Activated naive CD8-positive, alpha-beta T cell treated with anti-CD3 and anti-CD28 coated beads, Interleukin-2, amount 10 ng/mL, durations not matched to agents 7 days and 5 days (primary cell): ENCODE results near the gene TMBIM6. TPM values are rescaled to one million over a fixed set of nuclear protein-coding genes. Genes with fewer than 3 reads are reported as not detected.

Source experiments
- ATAC-seq: fragments of 150-1000 bp; cut with Tn5 transposase; one replicate; pipeline ENCODE4 v1.10.0; 2021; ENCODE audit warnings: low read depth, moderate library complexity
- POLR2A ChIA-PET: fragments of 350-600 bp; sonication (Branson Sonifier 250); formaldehyde crosslinking; loops from one replicate; lab custom pipeline; 2021; ENCODE audit warnings: antibody characterized with exemption; lab: Charles Lee
- DNase-seq: peaks from one replicate; pipeline ENCODE4 v3.0.0; 2021
- H3K27ac Mint-ChIP-seq: one replicate; pipeline ENCODE4 v1.8.0; 2022; ENCODE audit warnings: mild to moderate bottlenecking, mixed read lengths
- H3K27me3 Mint-ChIP-seq: one replicate; pipeline ENCODE4 v1.8.0; 2022; ENCODE audit warnings: mild to moderate bottlenecking, moderate library complexity, mixed read lengths
- H3K36me3 Mint-ChIP-seq: one replicate; pipeline ENCODE4 v1.8.0; 2021; ENCODE audit warnings: mild to moderate bottlenecking, mixed read lengths
- H3K4me1 Mint-ChIP-seq: one replicate; pipeline ENCODE4 v1.8.0; 2021; ENCODE audit warnings: mixed read lengths
- H3K4me3 Mint-ChIP-seq: one replicate; pipeline ENCODE4 v1.8.0; 2022; ENCODE audit warnings: mild to moderate bottlenecking, moderate library complexity, mixed read lengths
- H3K9me3 Mint-ChIP-seq: one replicate; pipeline ENCODE4 v1.8.0; 2021; ENCODE audit warnings: mixed read lengths
- total RNA-seq, 2 experiments: library from RNA; stranded (reverse); gene quantifications; one replicate each; pipeline ENCODE4 v1.2.3, GENCODE V29; 2021

TMBIM6 gene
- total RNA-seq, result 100 to 1,000 TPM; 426 to 431 TPM

- no peaks in the 10 kb centered on the region for H3K9me3 Mint-ChIP-seq
- DNase-seq (peak; percentile 96), ATAC-seq (peak; percentile 93)
- peak within 1 kb of the TSS; percentile 96 for H3K27ac Mint-ChIP-seq
- peaks cover 17% of the 10 kb centered on the region for H3K36me3 Mint-ChIP-seq
- H3K4me1 Mint-ChIP-seq, result peaks cover 28% of the 10 kb centered on the region
- POLR2A ChIA-PET, result interaction anchor here (0.6 to 2.2 kb wide), 49 partner anchors 9 to 889 kb away, joined by 3 to 63 read pairs (median 4); partner anchors contain the start of genes BCDIN3D, CERS5, DDX23 and MCRS1
- H3K4me3 Mint-ChIP-seq, result peak within 1 kb of the TSS; percentile 88
- H3K27me3 Mint-ChIP-seq, result no peaks in the 10 kb centered on the region
Observed at GRCh38 chr12:49740930-49741881, at the start of gene TMBIM6. TSS of gene TMBIM6 (plus strand) at chr12:49741557. CDS start at chr12:49752494, 10,937 bp downstream.

- ATAC-seq, result no peak
- Mint-ChIP-seq H3K4me3 (no peak overlapping the region), H3K9me3 (no peaks in the 10 kb centered on the region), H3K27ac (no peak overlapping the region), H3K4me1 (peaks cover 17% of the 10 kb centered on the region), H3K36me3 (peaks cover 9% of the 10 kb centered on the region), H3K27me3 (no peaks in the 10 kb centered on the region)
- POLR2A ChIA-PET, result interaction anchor here (0.6 kb wide), 1 partner anchor 159 kb away, joined by 6 read pairs; no protein-coding TSS in a partner anchor
- no peak for DNase-seq
Observed at GRCh38 chr12:49692851-49693250, 48.5 kb upstream of the TMBIM6 start.

- Mint-ChIP-seq H3K36me3 (peaks cover 9% of the 10 kb centered on the region), H3K9me3 (no peaks in the 10 kb centered on the region), H3K27me3 (no peaks in the 10 kb centered on the region), H3K27ac (no peak overlapping the region), H3K4me1 (peaks cover 24% of the 10 kb centered on the region), H3K4me3 (no peak overlapping the region)
- DNase-seq (no peak), ATAC-seq (no peak)
- POLR2A ChIA-PET, result interaction anchor here (0.7 kb wide), 1 partner anchor 20 kb away, joined by 3 read pairs; no protein-coding TSS in a partner anchor
Observed at GRCh38 chr12:49693931-49694444, 47.4 kb upstream of the TMBIM6 start.

- H3K27ac Mint-ChIP-seq, result no peak overlapping the region
- no peak overlapping the region for H3K4me3 Mint-ChIP-seq
- no peaks in the 10 kb centered on the region for H3K27me3 Mint-ChIP-seq
- no peak for ATAC-seq
- peaks cover 24% of the 10 kb centered on the region for H3K4me1 Mint-ChIP-seq
- no peaks in the 10 kb centered on the region for H3K9me3 Mint-ChIP-seq
- H3K36me3 Mint-ChIP-seq, result peaks cover 5% of the 10 kb centered on the region
- POLR2A ChIA-PET, result interaction anchor here (1.3 kb wide), 2 partner anchors 33 to 44 kb away, joined by 3 to 4 read pairs; partner anchors contain the start of gene TMBIM6
- DNase-seq, result no peak
Observed at GRCh38 chr12:49696723-49697122, 44.6 kb upstream of the TMBIM6 start.

GRCh38 chr12:49697808-49698207 is 43.5 kb upstream of the TMBIM6 start:
- Mint-ChIP-seq H3K9me3 (no peaks in the 10 kb centered on the region), H3K27ac (no peak overlapping the region), H3K27me3 (no peaks in the 10 kb centered on the region), H3K4me1 (peaks cover 29% of the 10 kb centered on the region), H3K36me3 (peaks cover 3% of the 10 kb centered on the region), H3K4me3 (peak overlapping the region; percentile 83)
- POLR2A ChIA-PET, result interaction anchor here (1.3 kb wide), 1 partner anchor 43 kb away, joined by 4 read pairs; the partner anchor contains the start of gene TMBIM6
- ATAC-seq (no peak), DNase-seq (no peak)

GRCh38 chr12:49698619-49699545 is 42.5 kb upstream of the TMBIM6 start:
- POLR2A ChIA-PET, result interaction anchor here (0.5 to 1.4 kb wide), 5 partner anchors 24 to 76 kb away, joined by 3 to 8 read pairs (median 3); partner anchors contain the start of gene TMBIM6
- peak; percentile 58 for DNase-seq

GRCh38 chr12:49702009-49702408 is 39.3 kb upstream of the TMBIM6 start:
- H3K27me3 Mint-ChIP-seq, result no peaks in the 10 kb centered on the region
- H3K36me3 Mint-ChIP-seq, result peaks cover 3% of the 10 kb centered on the region
- ATAC-seq (no peak), DNase-seq (no peak)
- no peak overlapping the region for H3K4me3 Mint-ChIP-seq
- POLR2A ChIA-PET, result no interaction called here
- H3K27ac Mint-ChIP-seq, result no peak overlapping the region
- no peaks in the 10 kb centered on the region for H3K9me3 Mint-ChIP-seq
- peaks cover 56% of the 10 kb centered on the region for H3K4me1 Mint-ChIP-seq

More at GRCh38 chr12:49698619-49699545, 42.5 kb upstream of the TMBIM6 start:
- peak overlapping the region; percentile 88 for H3K27ac Mint-ChIP-seq
- peaks cover 1% of the 10 kb centered on the region for H3K36me3 Mint-ChIP-seq
- peaks cover 40% of the 10 kb centered on the region for H3K4me1 Mint-ChIP-seq
- no peaks in the 10 kb centered on the region for H3K27me3 Mint-ChIP-seq
- peak; percentile 80 for ATAC-seq
- peak overlapping the region; percentile 83 for H3K4me3 Mint-ChIP-seq
- no peaks in the 10 kb centered on the region for H3K9me3 Mint-ChIP-seq

- H3K9me3 Mint-ChIP-seq, result no peaks in the 10 kb centered on the region
- H3K27ac Mint-ChIP-seq, result no peak overlapping the region
- DNase-seq (no peak), ATAC-seq (no peak)
- POLR2A ChIA-PET, result interaction anchor here (1.2 to 3.9 kb wide), 8 partner anchors 19 to 55 kb away, joined by 4 to 12 read pairs (median 6); partner anchors contain the start of gene TMBIM6
- peaks cover 3% of the 10 kb centered on the region for H3K36me3 Mint-ChIP-seq
- no peak overlapping the region for H3K4me3 Mint-ChIP-seq
- peaks cover 58% of the 10 kb centered on the region for H3K4me1 Mint-ChIP-seq
- H3K27me3 Mint-ChIP-seq, result peaks cover 2% of the 10 kb centered on the region
Observed at GRCh38 chr12:49702676-49703215, 38.6 kb upstream of the TMBIM6 start.

GRCh38 chr12:49703647-49704137 is 37.7 kb upstream of the TMBIM6 start:
- no peak for DNase-seq
- POLR2A ChIA-PET, result interaction anchor here (1.2 to 3.9 kb wide), 10 partner anchors 20 to 60 kb away, joined by 4 to 12 read pairs (median 7); partner anchors contain the start of gene TMBIM6
- ATAC-seq, result no peak
- Mint-ChIP-seq H3K36me3 (peaks cover 3% of the 10 kb centered on the region), H3K27ac (no peak overlapping the region), H3K27me3 (peaks cover 2% of the 10 kb centered on the region), H3K4me3 (peak overlapping the region; percentile 52), H3K9me3 (no peaks in the 10 kb centered on the region), H3K4me1 (peaks cover 51% of the 10 kb centered on the region)

GRCh38 chr12:49705479-49706134 is 35.8 kb upstream of the TMBIM6 start:
- Mint-ChIP-seq H3K9me3 (no peaks in the 10 kb centered on the region), H3K4me3 (peak overlapping the region; percentile 97), H3K27me3 (peaks cover 10% of the 10 kb centered on the region), H3K36me3 (peaks cover 3% of the 10 kb centered on the region), H3K27ac (peak overlapping the region; percentile 91), H3K4me1 (peaks cover 39% of the 10 kb centered on the region)
- peak; percentile 36 for DNase-seq
- ATAC-seq, result no peak
- POLR2A ChIA-PET, result interaction anchor here (1.1 to 3.9 kb wide), 8 partner anchors 26 to 82 kb away, joined by 3 to 19 read pairs (median 6); partner anchors contain the start of gene PRPF40B

GRCh38 chr12:49706351-49707127 is 34.8 kb upstream of the TMBIM6 start:
- Mint-ChIP-seq H3K36me3 (peaks cover 3% of the 10 kb centered on the region), H3K9me3 (no peaks in the 10 kb centered on the region), H3K27me3 (peaks cover 14% of the 10 kb centered on the region), H3K4me1 (peaks cover 39% of the 10 kb centered on the region), H3K4me3 (peak overlapping the region; percentile 97), H3K27ac (peak overlapping the region; percentile 91)
- DNase-seq, result peak; percentile 54
- POLR2A ChIA-PET, result interaction anchor here (0.6 to 3.9 kb wide), 16 partner anchors 11 to 83 kb away, joined by 3 to 19 read pairs (median 5); partner anchors contain the start of gene PRPF40B
- peak; percentile 25 for ATAC-seq
